ENCODE results near the gene LTBP1. TPM values are rescaled to one million over a fixed set of nuclear protein-coding genes. Genes with fewer than 3 reads are reported as not detected.
"Not testable (repeated sequence)": the region's sequence is repeated elsewhere in the genome, so short reads cannot be mapped to it uniquely, and the experiment has no call there.

The LTBP1 gene
- total RNA-seq, 3 donors from 2014 or later, result 14.3 to 38.4 (median 33.6) TPM

DNA sequence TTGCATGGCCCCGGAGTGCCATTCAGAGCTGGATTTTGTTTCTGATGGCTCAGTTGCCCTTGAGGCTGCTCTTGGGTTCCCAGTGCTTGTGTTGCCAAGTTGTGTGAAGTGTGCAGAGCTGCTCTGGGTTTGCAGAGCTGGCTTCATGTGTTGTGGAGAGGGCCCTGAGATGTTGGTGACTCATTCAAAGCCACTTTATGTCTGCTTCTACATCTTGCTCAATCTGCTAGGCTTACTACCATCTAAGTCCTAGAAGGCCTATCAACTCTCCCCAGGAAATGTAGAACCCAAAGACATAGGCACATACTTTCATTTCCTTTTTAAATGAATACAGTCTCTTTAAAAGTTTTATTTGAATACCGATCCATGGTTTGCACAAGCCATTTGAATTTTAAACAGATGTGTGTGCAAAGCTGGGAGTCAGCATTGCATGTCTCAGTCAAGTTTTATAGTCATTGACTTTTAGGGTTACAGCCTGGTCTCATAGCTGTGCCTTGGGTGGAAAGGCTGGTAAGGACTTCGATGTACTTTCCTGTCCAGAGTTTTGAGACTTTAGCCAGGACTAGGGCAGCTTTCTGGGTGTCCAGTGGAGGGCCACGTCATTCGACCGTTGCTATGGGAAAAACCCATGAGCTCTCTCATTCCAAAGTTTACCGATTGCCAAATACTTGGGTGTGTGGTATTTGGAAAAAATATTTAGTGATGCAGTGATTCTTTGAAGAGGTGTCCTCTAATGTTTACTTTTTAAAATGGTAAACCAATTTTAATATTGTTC, 105.0 kb downstream of the LTBP1 start:
- TF ChIP-seq, protein P1, sequence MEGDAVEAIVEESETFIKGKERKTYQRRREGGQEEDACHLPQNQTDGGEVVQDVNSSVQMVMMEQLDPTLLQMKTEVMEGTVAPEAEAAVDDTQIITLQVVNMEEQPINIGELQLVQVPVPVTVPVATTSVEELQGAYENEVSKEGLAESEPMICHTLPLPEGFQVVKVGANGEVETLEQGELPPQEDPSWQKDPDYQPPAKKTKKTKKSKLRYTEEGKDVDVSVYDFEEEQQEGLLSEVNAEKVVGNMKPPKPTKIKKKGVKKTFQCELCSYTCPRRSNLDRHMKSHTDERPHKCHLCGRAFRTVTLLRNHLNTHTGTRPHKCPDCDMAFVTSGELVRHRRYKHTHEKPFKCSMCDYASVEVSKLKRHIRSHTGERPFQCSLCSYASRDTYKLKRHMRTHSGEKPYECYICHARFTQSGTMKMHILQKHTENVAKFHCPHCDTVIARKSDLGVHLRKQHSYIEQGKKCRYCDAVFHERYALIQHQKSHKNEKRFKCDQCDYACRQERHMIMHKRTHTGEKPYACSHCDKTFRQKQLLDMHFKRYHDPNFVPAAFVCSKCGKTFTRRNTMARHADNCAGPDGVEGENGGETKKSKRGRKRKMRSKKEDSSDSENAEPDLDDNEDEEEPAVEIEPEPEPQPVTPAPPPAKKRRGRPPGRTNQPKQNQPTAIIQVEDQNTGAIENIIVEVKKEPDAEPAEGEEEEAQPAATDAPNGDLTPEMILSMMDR (IDR thresholded peaks at IDR 0.05), result no peak
- Histone ChIP-seq H3K4me1 (ENCODE audit: low read depth) (no peaks in the 10 kb centered on the region), H3K9me3 (no peaks in the 10 kb centered on the region), H3K4me3 (no peak overlapping the region), H3K36me3 (ENCODE audit: low read depth) (no peaks in the 10 kb centered on the region)
- intact Hi-C loops (cut with DNase I, micrococcal nuclease), result no loop called here
- ATAC-seq (no peak), DNase-seq (no peak)

DNA sequence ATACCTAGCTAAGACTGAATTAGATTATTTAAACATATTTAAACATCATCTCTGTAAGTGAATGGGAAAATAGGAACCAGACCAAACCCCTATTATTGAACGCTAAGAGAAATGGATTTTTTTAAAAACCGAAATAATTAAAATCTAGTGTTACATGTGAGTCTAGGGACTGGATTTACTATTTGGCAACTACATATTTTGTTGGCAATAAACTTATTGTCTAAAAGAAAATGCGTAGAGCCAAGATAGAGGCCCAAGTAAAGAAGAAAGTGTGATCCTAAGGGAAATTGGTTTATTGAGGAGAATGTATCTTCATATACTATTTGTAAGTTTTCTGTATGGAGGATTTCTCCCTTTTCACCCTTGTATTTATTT, 105.6 kb downstream of the LTBP1 start:
- DNase-seq (no peak), ATAC-seq (no peak)
- intact Hi-C loops (cut with DNase I, micrococcal nuclease), result no loop called here
- TF ChIP-seq, protein P1 (IDR thresholded peaks at IDR 0.05), result no peak
- Histone ChIP-seq H3K4me1 (ENCODE audit: low read depth) (no peaks in the 10 kb centered on the region), H3K36me3 (ENCODE audit: low read depth) (no peaks in the 10 kb centered on the region), H3K4me3 (no peak overlapping the region), H3K9me3 (no peaks in the 10 kb centered on the region)

DNA sequence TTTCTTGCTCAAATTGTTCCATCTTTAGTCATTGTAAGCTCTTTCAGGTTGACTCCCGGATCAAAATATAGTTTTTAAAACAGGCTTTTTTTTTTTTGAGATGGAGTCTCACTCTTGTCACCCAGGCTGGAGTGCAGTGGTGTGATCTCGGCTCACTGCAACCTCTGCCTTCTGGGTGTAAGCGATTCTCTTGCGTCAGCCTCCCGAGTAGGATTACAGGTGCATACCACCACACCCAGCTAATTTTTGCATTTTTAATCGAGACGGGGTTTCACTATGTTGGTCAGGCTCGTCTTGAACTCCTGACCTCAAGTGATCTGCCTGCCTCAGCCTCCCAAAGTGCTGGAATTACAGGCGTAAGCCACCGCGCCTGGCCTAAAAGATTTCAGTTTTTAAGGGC, 106.0 kb downstream of the LTBP1 start:
- H3K4me1 ChIP-seq (ENCODE audit: low read depth); H3K9me3 ChIP-seq; intact Hi-C loops (cut with DNase I, micrococcal nuclease); H3K4me3 ChIP-seq; DNase-seq; H3K36me3 ChIP-seq (ENCODE audit: low read depth); ATAC-seq: not testable (repeated sequence)

DNA sequence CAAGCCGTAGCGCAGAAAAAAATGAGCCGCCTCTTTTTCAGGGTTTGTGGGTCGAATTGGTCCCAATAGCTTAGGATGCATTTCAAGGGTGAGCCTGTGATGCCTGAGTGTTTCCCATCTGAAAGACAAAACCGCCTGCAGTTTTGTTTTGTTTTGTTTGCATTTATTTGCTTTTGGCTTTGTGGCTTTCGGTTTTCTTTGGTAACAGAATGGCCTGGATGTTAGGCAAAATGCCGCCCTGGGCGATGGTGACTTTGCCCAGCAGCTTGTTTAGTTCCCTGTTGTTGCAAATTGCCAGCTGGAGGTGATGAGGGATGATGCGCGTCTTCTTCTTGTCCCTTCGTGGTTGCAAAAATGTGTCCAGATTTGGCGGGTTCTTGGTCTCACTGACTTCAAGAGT, 109.4 kb downstream of the LTBP1 start:
- DNase-seq, result no peak
- intact Hi-C loops (cut with DNase I, micrococcal nuclease), result no loop called here
- Histone ChIP-seq H3K4me3 (no peak overlapping the region), H3K36me3 (ENCODE audit: low read depth) (no peaks in the 10 kb centered on the region), H3K4me1 (ENCODE audit: low read depth) (no peaks in the 10 kb centered on the region), H3K9me3 (no peaks in the 10 kb centered on the region)
- TF ChIP-seq, protein P1 (IDR thresholded peaks at IDR 0.05), result no peak
- ATAC-seq, result no peak

DNA sequence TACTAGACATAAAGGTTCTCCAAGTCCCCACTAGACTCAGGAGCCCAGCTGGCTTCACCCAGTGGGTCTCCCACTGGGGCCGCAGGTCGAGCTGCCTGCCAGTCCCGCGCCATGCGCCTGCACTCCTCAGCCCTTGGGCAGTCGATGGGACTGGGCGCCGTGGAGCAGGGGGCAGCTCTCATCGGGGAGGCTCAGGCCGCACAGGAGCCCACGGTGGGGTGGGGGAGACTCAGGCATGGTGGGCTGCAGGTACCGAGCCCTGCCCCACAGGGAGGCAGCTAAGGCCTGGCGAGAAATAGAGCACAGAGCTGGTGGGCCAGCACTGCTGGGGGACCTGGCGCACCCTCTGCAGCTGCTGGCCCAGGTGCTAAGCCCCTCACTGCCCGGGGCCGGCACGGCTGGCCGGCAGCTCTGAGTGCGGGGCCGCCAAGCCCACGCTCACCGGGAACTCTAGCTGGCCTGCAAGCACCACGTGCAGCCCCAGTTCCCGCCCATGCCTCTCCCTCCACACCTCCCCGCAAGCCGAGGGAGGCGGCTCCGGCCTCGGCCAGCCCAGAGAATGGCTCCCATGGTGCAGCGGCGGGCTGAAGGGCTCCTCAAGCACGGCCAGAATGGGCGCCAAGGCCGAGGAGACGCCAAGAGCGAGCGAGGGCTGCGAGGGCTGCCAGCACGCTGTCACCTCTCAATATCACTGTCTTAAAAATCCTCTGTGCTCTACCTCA, 110.7 kb downstream of the LTBP1 start:
- not testable (repeated sequence) for H3K36me3 ChIP-seq (ENCODE audit: low read depth)

DNA sequence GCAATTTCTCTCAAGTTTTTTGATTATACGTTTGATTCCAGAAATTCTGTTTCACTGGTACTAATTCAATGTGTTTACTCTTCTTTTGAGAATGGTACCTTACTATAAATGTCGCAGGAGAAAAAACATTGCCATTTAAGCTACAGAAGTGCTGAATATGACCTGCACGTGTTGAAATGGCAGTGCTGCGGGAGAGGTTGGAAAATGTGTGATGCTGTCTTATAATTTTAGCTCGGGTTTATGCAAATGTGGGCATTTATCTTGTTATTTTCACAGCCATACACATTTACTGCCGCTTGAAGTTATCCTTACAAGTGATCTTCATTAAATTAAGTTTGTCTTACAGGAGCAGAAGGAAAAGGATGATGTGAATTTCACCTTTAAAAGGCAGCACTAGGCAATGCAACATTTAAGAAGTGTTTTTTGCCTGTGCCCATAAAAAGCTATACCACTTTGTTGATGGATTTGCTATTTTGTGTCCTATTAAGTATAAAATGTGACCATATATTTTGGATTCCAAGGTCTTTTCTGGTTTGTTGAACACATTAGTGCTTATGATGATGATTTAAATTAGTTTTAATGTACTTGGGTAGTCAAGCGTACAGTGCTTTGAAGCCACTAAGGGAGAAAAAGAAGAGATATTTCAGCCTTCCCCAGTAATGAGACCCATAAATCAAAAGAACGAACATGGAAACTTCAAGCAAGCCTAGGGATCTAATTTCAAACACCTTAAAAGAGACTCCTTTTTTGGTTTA, 112.1 kb downstream of the LTBP1 start:
- no peak for ATAC-seq
- TF ChIP-seq, protein P1 (IDR thresholded peaks at IDR 0.05), result no peak

More for the DNA sequence above, 110.7 kb downstream of the LTBP1 start:
- ATAC-seq; intact Hi-C loops (cut with DNase I, micrococcal nuclease); H3K9me3 ChIP-seq; DNase-seq; H3K4me1 ChIP-seq (ENCODE audit: low read depth); H3K4me3 ChIP-seq: not testable (repeated sequence)

More for the DNA sequence above, 112.1 kb downstream of the LTBP1 start:
- no peak overlapping the region for H3K4me3 ChIP-seq
- no peaks in the 10 kb centered on the region for H3K36me3 ChIP-seq (ENCODE audit: low read depth)
- DNase-seq, result no peak
- intact Hi-C loops (cut with DNase I, micrococcal nuclease), result no loop called here
- no peaks in the 10 kb centered on the region for H3K9me3 ChIP-seq
- H3K4me1 ChIP-seq (ENCODE audit: low read depth), result no peaks in the 10 kb centered on the region

Data from mucosa of descending colon (tissue), 3 donors.